Neural crest cell (in vitro differentiated cells): ENCODE results near the gene TMEM123. TPM values are rescaled to one million over a fixed set of nuclear protein-coding genes. Genes with fewer than 3 reads are reported as not detected.

Experiments used
- DNase-seq: peaks from one replicate; pipeline ENCODE4 v3.0.0; 2021; ENCODE audit warnings: low read depth, mixed read lengths, low spot score
- H3K27ac Mint-ChIP-seq: one replicate; pipeline ENCODE4 v1.8.0; 2021; ENCODE audit warnings: mild to moderate bottlenecking, mixed read lengths; ENCODE audit not compliant: unreplicated experiment
- H3K27me3 Mint-ChIP-seq: 2 replicates; pipeline ENCODE4 v1.8.0; 2021; ENCODE audit warnings: low read depth, mild to moderate bottlenecking, mixed read lengths
- H3K36me3 Mint-ChIP-seq: 2 replicates; pipeline ENCODE4 v1.8.0; 2021; ENCODE audit warnings: low read depth, mild to moderate bottlenecking, mixed read lengths
- H3K4me1 Mint-ChIP-seq: 2 replicates; pipeline ENCODE4 v1.8.0; 2021; ENCODE audit warnings: mixed read lengths
- H3K4me3 Mint-ChIP-seq: one replicate; pipeline ENCODE4 v1.8.0; 2021; ENCODE audit warnings: mild to moderate bottlenecking, mixed read lengths
- H3K9me3 Mint-ChIP-seq: 2 replicates; pipeline ENCODE4 v1.8.0; 2021; ENCODE audit warnings: mixed read lengths
- CTCF ChIP-seq: fragments of 200-600 bp; sonication (generic); conservative IDR thresholded peaks from 2 replicates; pipeline ENCODE4 v1.5.0; 2021; ENCODE audit warnings: antibody characterized with exemption, mild to moderate bottlenecking
- total RNA-seq: library from RNA; stranded (reverse); gene quantifications from 2 replicates; pipeline ENCODE4 v1.2.1, GENCODE V29; 2021

Gene TMEM123
- total RNA-seq, 1 donor from 2014 or later = 153 TPM

GRCh38 chr11:102427068-102427467 lies 25.5 kb downstream of the TMEM123 start:
- Mint-ChIP-seq H3K4me3 (no peak overlapping the region), H3K4me1 (peaks cover 58% of the 10 kb centered on the region), H3K9me3 (peaks cover 3% of the 10 kb centered on the region), H3K27me3 (no peaks in the 10 kb centered on the region), H3K36me3 (peaks cover 18% of the 10 kb centered on the region), H3K27ac (peak overlapping the region; percentile 91)
- TF ChIP-seq CTCF = no peak
- DNase-seq = no peak

GRCh38 chr11:102426570-102426969 lies 26.0 kb downstream of the TMEM123 start:
- no peak for TF ChIP-seq CTCF
- no peaks in the 10 kb centered on the region for H3K27me3 Mint-ChIP-seq
- H3K4me3 Mint-ChIP-seq = no peak overlapping the region
- no peak for DNase-seq
- H3K36me3 Mint-ChIP-seq = peaks cover 13% of the 10 kb centered on the region
- H3K9me3 Mint-ChIP-seq = no peaks in the 10 kb centered on the region
- H3K4me1 Mint-ChIP-seq = peaks cover 63% of the 10 kb centered on the region
- no peak overlapping the region for H3K27ac Mint-ChIP-seq

GRCh38 chr11:102426000-102426399 lies 26.6 kb downstream of the TMEM123 start:
- peaks cover 10% of the 10 kb centered on the region for H3K36me3 Mint-ChIP-seq
- no peak overlapping the region for H3K4me3 Mint-ChIP-seq
- no peak for DNase-seq
- no peak overlapping the region for H3K27ac Mint-ChIP-seq
- H3K27me3 Mint-ChIP-seq = no peaks in the 10 kb centered on the region
- H3K4me1 Mint-ChIP-seq = peaks cover 69% of the 10 kb centered on the region
- no peak for TF ChIP-seq CTCF
- H3K9me3 Mint-ChIP-seq = no peaks in the 10 kb centered on the region

- Mint-ChIP-seq H3K4me1 (peaks cover 58% of the 10 kb centered on the region), H3K27ac (no peak overlapping the region), H3K27me3 (no peaks in the 10 kb centered on the region), H3K4me3 (no peak overlapping the region), H3K36me3 (peaks cover 7% of the 10 kb centered on the region), H3K9me3 (no peaks in the 10 kb centered on the region)
- TF ChIP-seq CTCF = no peak
- DNase-seq = no peak
Measured at GRCh38 chr11:102423936-102424335, 28.6 kb downstream of the TMEM123 start.

GRCh38 chr11:102422817-102423712 lies 29.5 kb downstream of the TMEM123 start:
- Mint-ChIP-seq H3K27ac (no peak overlapping the region), H3K27me3 (no peaks in the 10 kb centered on the region)

More at GRCh38 chr11:102422817-102423712, 29.5 kb downstream of the TMEM123 start:
- H3K4me1 Mint-ChIP-seq = peaks cover 53% of the 10 kb centered on the region
- peaks cover 15% of the 10 kb centered on the region for H3K36me3 Mint-ChIP-seq
- no peak overlapping the region for H3K4me3 Mint-ChIP-seq
- H3K9me3 Mint-ChIP-seq = no peaks in the 10 kb centered on the region
- TF ChIP-seq CTCF = no peak
- no peak for DNase-seq
